ENCODE data around the gene NPRL2. TPM values are rescaled to one million over a fixed set of nuclear protein-coding genes. Genes with fewer than 3 reads are reported as not detected.

Gene NPRL2
- total and polyA plus RNA-seq, 9 of the 15 experiments (the other 6 are each of a cell fraction or from before 2014, with no cell fraction given): 17.4 to 40.4 (median 24.4) TPM

DNA sequence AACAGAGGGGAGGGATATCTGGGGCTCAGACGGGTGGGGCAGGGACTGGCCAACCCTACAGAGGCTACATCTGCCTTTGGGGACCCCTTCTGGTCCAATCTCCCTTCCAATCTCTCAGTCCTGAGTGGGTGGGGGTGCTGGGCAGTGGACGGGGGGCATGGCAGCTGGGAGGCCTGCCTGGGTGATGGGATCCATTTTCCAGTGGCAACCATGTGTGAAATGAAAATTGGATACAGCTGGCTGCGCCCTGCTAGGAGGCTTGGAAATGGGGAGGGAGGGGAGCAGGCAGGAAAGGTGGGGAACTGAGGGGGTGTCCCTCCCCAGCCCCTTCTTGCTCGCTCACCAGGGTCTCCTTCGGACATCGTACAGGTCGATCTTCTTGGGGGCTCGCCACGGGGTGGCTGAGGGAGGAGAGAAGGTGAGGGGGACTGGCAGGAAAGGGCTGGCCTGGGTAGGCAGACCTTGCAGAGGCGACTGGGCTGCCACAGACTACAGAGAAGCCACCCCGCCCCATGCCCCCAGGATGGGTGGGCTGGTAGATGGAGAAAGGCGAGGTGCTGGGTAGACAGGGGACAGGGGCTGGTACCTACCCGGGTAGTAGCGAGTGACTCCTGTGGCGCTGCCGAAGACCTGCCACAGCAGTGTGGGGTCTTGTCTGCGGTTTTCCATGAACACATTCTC lies 30.0 kb upstream of the NPRL2 start (continued):
- TF ChIP-seq RBFOX2 (IDR thresholded peaks at IDR 0.05; ENCODE audit: low read depth, low read length): no peak
- no peak for TF ChIP-seq POLR2B (IDR thresholded peaks at IDR 0.05; ENCODE audit: low read depth, partially characterized antibody)
- TF ChIP-seq ZNF785 (CRISPR knock-in tag; IDR thresholded peaks at IDR 0.05): no peak
- TF ChIP-seq, protein P1, sequence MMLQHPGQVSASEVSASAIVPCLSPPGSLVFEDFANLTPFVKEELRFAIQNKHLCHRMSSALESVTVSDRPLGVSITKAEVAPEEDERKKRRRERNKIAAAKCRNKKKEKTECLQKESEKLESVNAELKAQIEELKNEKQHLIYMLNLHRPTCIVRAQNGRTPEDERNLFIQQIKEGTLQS (IDR thresholded peaks at IDR 0.05): no peak
- TF ChIP-seq, protein P1 (CRISPR knock-in tag; conservative IDR thresholded peaks at IDR 0.05): no peak
- TF ChIP-seq POLR2AphosphoS5 (IDR thresholded peaks at IDR 0.05; ENCODE audit: control insufficient read depth, insufficient read depth, low read depth, low read length): no peak
- no peak for TF ChIP-seq ZNF507 (tag; conservative IDR thresholded peaks at IDR 0.05)
- no peak for TF ChIP-seq ZNF57 (CRISPR knock-in tag; IDR thresholded peaks at IDR 0.05)
- TF ChIP-seq, protein P2, sequence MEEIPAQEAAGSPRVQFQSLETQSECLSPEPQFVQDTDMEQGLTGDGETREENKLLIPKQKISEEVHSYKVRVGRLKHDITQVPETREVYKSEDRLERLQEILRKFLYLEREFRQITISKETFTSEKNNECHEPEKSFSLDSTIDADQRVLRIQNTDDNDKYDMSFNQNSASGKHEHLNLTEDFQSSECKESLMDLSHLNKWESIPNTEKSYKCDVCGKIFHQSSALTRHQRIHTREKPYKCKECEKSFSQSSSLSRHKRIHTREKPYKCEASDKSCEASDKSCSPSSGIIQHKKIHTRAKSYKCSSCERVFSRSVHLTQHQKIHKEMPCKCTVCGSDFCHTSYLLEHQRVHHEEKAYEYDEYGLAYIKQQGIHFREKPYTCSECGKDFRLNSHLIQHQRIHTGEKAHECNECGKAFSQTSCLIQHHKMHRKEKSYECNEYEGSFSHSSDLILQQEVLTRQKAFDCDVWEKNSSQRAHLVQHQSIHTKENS (CRISPR knock-in tag; IDR thresholded peaks at IDR 0.05): no peak
- no peak for TF ChIP-seq PHTF2 (CRISPR knock-in tag; IDR thresholded peaks at IDR 0.05)

Measured in K562 (cell line).